SK-N-SH treated with all-trans-retinoic acid at 6 μM for 48 hours (cell line): Measurements from ENCODE around the gene TMPRSS6.

ENCODE experiments used
- ARNTL ChIP-seq: fragments of 450-650 bp; formaldehyde crosslinking; IDR thresholded peaks from 2 replicates; pipeline ENCODE4 v1.5.0; 2020; ENCODE audit warnings: low read depth, mild to moderate bottlenecking, moderate library complexity, borderline replicate concordance
- CSDC2 ChIP-seq: fragments of 250-450 bp; sonication (Bioruptor Pico); IDR thresholded peaks from 2 replicates; pipeline ENCODE4 v1.5.0; 2020; ENCODE audit warnings: mild to moderate bottlenecking, moderate library complexity
- GLIS3 ChIP-seq: fragments of 250-450 bp; sonication (Bioruptor Pico); IDR thresholded peaks from 2 replicates; pipeline ENCODE4 v1.5.0; 2020; ENCODE audit warnings: mild to moderate bottlenecking, moderate library complexity
- OSR1 ChIP-seq: fragments of 250-450 bp; sonication (Bioruptor Pico); IDR thresholded peaks from 2 replicates; pipeline ENCODE4 v1.8.0; 2022; ENCODE audit warnings: moderate library complexity, mild to moderate bottlenecking, inconsistent platforms
- ZC3H10 ChIP-seq: fragments of 250-450 bp; sonication (Bioruptor Pico); IDR thresholded peaks from 2 replicates; pipeline ENCODE4 v1.5.1; 2021; ENCODE audit warnings: mild to moderate bottlenecking, moderate library complexity
- ZFP30 ChIP-seq: fragments of 450-650 bp; formaldehyde crosslinking; IDR thresholded peaks from 2 replicates; pipeline ENCODE4 v1.5.0; 2022; ENCODE audit warnings: mild to moderate bottlenecking, moderate library complexity
- ZNF8 ChIP-seq: fragments of 450-650 bp; formaldehyde crosslinking; IDR thresholded peaks from 2 replicates; pipeline ENCODE4 v1.5.0; 2020; ENCODE audit warnings: mild to moderate bottlenecking, moderate library complexity
- TF ChIP-seq, protein P1 (sequence below): fragments of 250-450 bp; sonication (Bioruptor Pico); IDR thresholded peaks from 2 replicates; pipeline ENCODE4 v1.8.0; 2020; ENCODE audit warnings: mild to moderate bottlenecking, moderate library complexity, borderline replicate concordance

GRCh38 chr22:37065180-37065579 is 44.3 kb downstream of the TMPRSS6 start:
- TF ChIP-seq ZNF8 (CRISPR knock-in tag) = no peak
- TF ChIP-seq GLIS3 (CRISPR knock-in tag) = no peak
- no peak for TF ChIP-seq ZC3H10
- TF ChIP-seq, protein P1, sequence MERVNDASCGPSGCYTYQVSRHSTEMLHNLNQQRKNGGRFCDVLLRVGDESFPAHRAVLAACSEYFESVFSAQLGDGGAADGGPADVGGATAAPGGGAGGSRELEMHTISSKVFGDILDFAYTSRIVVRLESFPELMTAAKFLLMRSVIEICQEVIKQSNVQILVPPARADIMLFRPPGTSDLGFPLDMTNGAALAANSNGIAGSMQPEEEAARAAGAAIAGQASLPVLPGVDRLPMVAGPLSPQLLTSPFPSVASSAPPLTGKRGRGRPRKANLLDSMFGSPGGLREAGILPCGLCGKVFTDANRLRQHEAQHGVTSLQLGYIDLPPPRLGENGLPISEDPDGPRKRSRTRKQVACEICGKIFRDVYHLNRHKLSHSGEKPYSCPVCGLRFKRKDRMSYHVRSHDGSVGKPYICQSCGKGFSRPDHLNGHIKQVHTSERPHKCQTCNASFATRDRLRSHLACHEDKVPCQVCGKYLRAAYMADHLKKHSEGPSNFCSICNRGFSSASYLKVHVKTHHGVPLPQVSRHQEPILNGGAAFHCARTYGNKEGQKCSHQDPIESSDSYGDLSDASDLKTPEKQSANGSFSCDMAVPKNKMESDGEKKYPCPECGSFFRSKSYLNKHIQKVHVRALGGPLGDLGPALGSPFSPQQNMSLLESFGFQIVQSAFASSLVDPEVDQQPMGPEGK (CRISPR knock-in tag) = no peak
- no peak for TF ChIP-seq CSDC2 (CRISPR knock-in tag)
- TF ChIP-seq ZFP30 (CRISPR knock-in tag) = no peak
- TF ChIP-seq OSR1 (CRISPR knock-in tag) = no peak
- TF ChIP-seq ARNTL = no peak
